ENCODE results near the gene FAM120AOS. TPM values are rescaled to one million over a fixed set of nuclear protein-coding genes. Genes with fewer than 3 reads are reported as not detected.
"Not testable (repeated sequence)": the region's sequence is repeated elsewhere in the genome, so short reads cannot be mapped to it uniquely, and the experiment has no call there.

FAM120AOS gene
- total RNA-seq, 2 experiments from 2014 or later, result 41.4 to 43.1 TPM

GRCh38 chr9:93452710-93453046 lies 703 bp downstream of the FAM120AOS start:
- Mint-ChIP-seq H3K27ac (peak overlapping the region; percentile 92), H3K36me3 (ENCODE audit: low read depth) (peaks cover 63% of the 10 kb centered on the region), H3K9me3 (no peaks in the 10 kb centered on the region), H3K4me1 (peaks cover 55% of the 10 kb centered on the region), H3K4me3 (peak overlapping the region; percentile 91), H3K27me3 (no peaks in the 10 kb centered on the region)
- ChIA-PET CTCF (interaction anchor here (0.9 to 2.5 kb wide), 5 partner anchors 11 to 343 kb away, joined by 3 to 22 read pairs (median 9); no protein-coding TSS in a partner anchor), POLR2A (interaction anchor here (1.0 to 5.3 kb wide), 14 partner anchors 12 to 1128 kb away, joined by 3 to 160 read pairs (median 6); partner anchors contain the start of gene NOL8)
- DNase-seq, result no peak

GRCh38 chr9:93451849-93452709 lies 1.3 kb downstream of the FAM120AOS start:
- ChIA-PET POLR2A (interaction anchor here (0.8 to 5.3 kb wide), 10 partner anchors 12 to 488 kb away, joined by 3 to 160 read pairs (median 6); no protein-coding TSS in a partner anchor), CTCF (interaction anchor here (0.9 to 1.3 kb wide), 2 partner anchors 17 to 114 kb away, joined by 3 to 4 read pairs; no protein-coding TSS in a partner anchor)
- Mint-ChIP-seq H3K36me3 (ENCODE audit: low read depth) (peaks cover 65% of the 10 kb centered on the region), H3K4me3 (peak overlapping the region; percentile 91), H3K27ac (peak overlapping the region; percentile 92), H3K27me3 (no peaks in the 10 kb centered on the region), H3K9me3 (no peaks in the 10 kb centered on the region), H3K4me1 (peaks cover 54% of the 10 kb centered on the region)
- peak; percentile 57 for DNase-seq

GRCh38 chr9:93450945-93451815 lies 2.2 kb downstream of the FAM120AOS start, which contains the start of gene FAM120A:
FAM120A (plus strand) TSS chr9:93451685; CDS start chr9:93451916, 231 bp downstream.
- peak; percentile 81 for DNase-seq
- ChIA-PET POLR2A (interaction anchor here (0.8 to 5.3 kb wide), 12 partner anchors 9 to 392 kb away, joined by 3 to 160 read pairs (median 4); no protein-coding TSS in a partner anchor), CTCF (interaction anchor here (0.9 to 1.9 kb wide), 3 partner anchors 18 to 115 kb away, joined by 3 to 13 read pairs (median 4); no protein-coding TSS in a partner anchor)
- Mint-ChIP-seq H3K9me3 (no peaks in the 10 kb centered on the region), H3K4me1 (peaks cover 50% of the 10 kb centered on the region), H3K4me3 (peak within 1 kb of the TSS; percentile 91), H3K27me3 (no peaks in the 10 kb centered on the region), H3K36me3 (ENCODE audit: low read depth) (peaks cover 69% of the 10 kb centered on the region), H3K27ac (peak within 1 kb of the TSS; percentile 92)

- H3K9me3 Mint-ChIP-seq, result no peaks in the 10 kb centered on the region
- no peak overlapping the region for H3K4me3 Mint-ChIP-seq
- no peaks in the 10 kb centered on the region for H3K27me3 Mint-ChIP-seq
- no peak overlapping the region for H3K27ac Mint-ChIP-seq
- CTCF ChIA-PET, result no interaction called here
- no peak for DNase-seq
- peaks cover 31% of the 10 kb centered on the region for H3K4me1 Mint-ChIP-seq
- peaks cover 59% of the 10 kb centered on the region for H3K36me3 Mint-ChIP-seq (ENCODE audit: low read depth)
- POLR2A ChIA-PET, result interaction anchor here (0.9 to 1.3 kb wide), 3 partner anchors 11 to 118 kb away, joined by 3 read pairs; no protein-coding TSS in a partner anchor
Observed at GRCh38 chr9:93447655-93448054, 5.7 kb downstream of the FAM120AOS start.

- CTCF ChIA-PET, result interaction anchor here (1.4 kb wide), 1 partner anchor 120 kb away, joined by 3 read pairs; no protein-coding TSS in a partner anchor
Observed at GRCh38 chr9:93446073-93446472, 7.3 kb downstream of the FAM120AOS start.

GRCh38 chr9:93440896-93441580 lies 12.3 kb downstream of the FAM120AOS start:
- Mint-ChIP-seq H3K27ac (no peak overlapping the region), H3K27me3 (no peaks in the 10 kb centered on the region), H3K9me3 (no peaks in the 10 kb centered on the region), H3K36me3 (ENCODE audit: low read depth) (peaks cover 15% of the 10 kb centered on the region), H3K4me1 (no peaks in the 10 kb centered on the region), H3K4me3 (no peak overlapping the region)
- POLR2A ChIA-PET, result no interaction called here
- no peak for DNase-seq
- CTCF ChIA-PET, result no interaction called here

More at GRCh38 chr9:93446073-93446472, 7.3 kb downstream of the FAM120AOS start:
- Mint-ChIP-seq H3K9me3 (no peaks in the 10 kb centered on the region), H3K27me3 (no peaks in the 10 kb centered on the region), H3K4me1 (peaks cover 31% of the 10 kb centered on the region), H3K4me3 (no peak overlapping the region), H3K27ac (no peak overlapping the region), H3K36me3 (ENCODE audit: low read depth) (peaks cover 54% of the 10 kb centered on the region)
- DNase-seq, result no peak
- POLR2A ChIA-PET, result interaction anchor here (1.9 kb wide), 1 partner anchor 17 kb away, joined by 6 read pairs; no protein-coding TSS in a partner anchor

GRCh38 chr9:93439301-93439700 lies 14.1 kb downstream of the FAM120AOS start:
- H3K27me3 Mint-ChIP-seq; DNase-seq; H3K4me1 Mint-ChIP-seq; H3K27ac Mint-ChIP-seq; CTCF ChIA-PET; H3K36me3 Mint-ChIP-seq (ENCODE audit: low read depth); H3K4me3 Mint-ChIP-seq; POLR2A ChIA-PET; H3K9me3 Mint-ChIP-seq: not testable (repeated sequence)

- POLR2A ChIA-PET, result no interaction called here
- Mint-ChIP-seq H3K27me3 (no peaks in the 10 kb centered on the region), H3K4me3 (no peak overlapping the region), H3K9me3 (no peaks in the 10 kb centered on the region), H3K36me3 (ENCODE audit: low read depth) (no peaks in the 10 kb centered on the region), H3K27ac (no peak overlapping the region), H3K4me1 (no peaks in the 10 kb centered on the region)
- CTCF ChIA-PET, result no interaction called here
- DNase-seq, result no peak
Observed at GRCh38 chr9:93437996-93438395, 15.4 kb downstream of the FAM120AOS start.

GRCh38 chr9:93436655-93437407 lies 16.6 kb downstream of the FAM120AOS start:
- POLR2A ChIA-PET, result interaction anchor here (1.2 kb wide), 1 partner anchor 11 kb away, joined by 3 read pairs; no protein-coding TSS in a partner anchor
- H3K9me3 Mint-ChIP-seq, result no peaks in the 10 kb centered on the region
- H3K27ac Mint-ChIP-seq, result no peak overlapping the region

GRCh38 chr9:93436218-93436617 lies 17.2 kb downstream of the FAM120AOS start:
- CTCF ChIA-PET, result no interaction called here
- no peak for DNase-seq
- H3K4me3 Mint-ChIP-seq, result no peak overlapping the region
- H3K27ac Mint-ChIP-seq, result no peak overlapping the region
- no peaks in the 10 kb centered on the region for H3K9me3 Mint-ChIP-seq
- H3K27me3 Mint-ChIP-seq, result peaks cover 1% of the 10 kb centered on the region
- peaks cover 2% of the 10 kb centered on the region for H3K4me1 Mint-ChIP-seq
- H3K36me3 Mint-ChIP-seq (ENCODE audit: low read depth), result no peaks in the 10 kb centered on the region
- POLR2A ChIA-PET, result interaction anchor here (1.2 kb wide), 1 partner anchor 12 kb away, joined by 3 read pairs; no protein-coding TSS in a partner anchor

More at GRCh38 chr9:93436655-93437407, 16.6 kb downstream of the FAM120AOS start:
- Mint-ChIP-seq H3K36me3 (ENCODE audit: low read depth) (no peaks in the 10 kb centered on the region), H3K4me3 (no peak overlapping the region), H3K27me3 (no peaks in the 10 kb centered on the region), H3K4me1 (peaks cover under 1% of the 10 kb centered on the region)
- DNase-seq, result no peak
- CTCF ChIA-PET, result no interaction called here

GRCh38 chr9:93435386-93435785 lies 18.0 kb downstream of the FAM120AOS start:
- Mint-ChIP-seq H3K9me3 (no peaks in the 10 kb centered on the region), H3K4me1 (peaks cover 2% of the 10 kb centered on the region), H3K36me3 (ENCODE audit: low read depth) (no peaks in the 10 kb centered on the region), H3K27ac (no peak overlapping the region), H3K27me3 (peaks cover 1% of the 10 kb centered on the region), H3K4me3 (no peak overlapping the region)
- CTCF ChIA-PET, result no interaction called here
- DNase-seq, result no peak
- POLR2A ChIA-PET, result no interaction called here

GRCh38 chr9:93434056-93434455 lies 19.3 kb downstream of the FAM120AOS start:
- H3K4me1 Mint-ChIP-seq, result peaks cover 2% of the 10 kb centered on the region
- no peaks in the 10 kb centered on the region for H3K36me3 Mint-ChIP-seq (ENCODE audit: low read depth)
- no peaks in the 10 kb centered on the region for H3K9me3 Mint-ChIP-seq
- no peak overlapping the region for H3K4me3 Mint-ChIP-seq
- ChIA-PET CTCF (no interaction called here), POLR2A (no interaction called here)
- peaks cover 1% of the 10 kb centered on the region for H3K27me3 Mint-ChIP-seq
- no peak overlapping the region for H3K27ac Mint-ChIP-seq
- DNase-seq, result no peak
